B cell (primary cell): Measurements from ENCODE around the gene RNF112.

Experiments
- EZH2 ChIP-seq: IDR thresholded peaks from 2 replicates; pipeline ENCODE4 v1.6.1; 2012; ENCODE audit warnings: borderline replicate concordance, low read depth, mild to moderate bottlenecking, moderate library complexity, low read length; ENCODE audit not compliant: insufficient read depth, poor library complexity, severe bottlenecking
- TF ChIP-seq, protein P1 (sequence below): fragments of 200-600 bp; IDR thresholded peaks from one replicate; pipeline ENCODE4 v1.8.0; 2022; ENCODE audit warnings: antibody characterized with exemption, mild to moderate bottlenecking

DNA sequence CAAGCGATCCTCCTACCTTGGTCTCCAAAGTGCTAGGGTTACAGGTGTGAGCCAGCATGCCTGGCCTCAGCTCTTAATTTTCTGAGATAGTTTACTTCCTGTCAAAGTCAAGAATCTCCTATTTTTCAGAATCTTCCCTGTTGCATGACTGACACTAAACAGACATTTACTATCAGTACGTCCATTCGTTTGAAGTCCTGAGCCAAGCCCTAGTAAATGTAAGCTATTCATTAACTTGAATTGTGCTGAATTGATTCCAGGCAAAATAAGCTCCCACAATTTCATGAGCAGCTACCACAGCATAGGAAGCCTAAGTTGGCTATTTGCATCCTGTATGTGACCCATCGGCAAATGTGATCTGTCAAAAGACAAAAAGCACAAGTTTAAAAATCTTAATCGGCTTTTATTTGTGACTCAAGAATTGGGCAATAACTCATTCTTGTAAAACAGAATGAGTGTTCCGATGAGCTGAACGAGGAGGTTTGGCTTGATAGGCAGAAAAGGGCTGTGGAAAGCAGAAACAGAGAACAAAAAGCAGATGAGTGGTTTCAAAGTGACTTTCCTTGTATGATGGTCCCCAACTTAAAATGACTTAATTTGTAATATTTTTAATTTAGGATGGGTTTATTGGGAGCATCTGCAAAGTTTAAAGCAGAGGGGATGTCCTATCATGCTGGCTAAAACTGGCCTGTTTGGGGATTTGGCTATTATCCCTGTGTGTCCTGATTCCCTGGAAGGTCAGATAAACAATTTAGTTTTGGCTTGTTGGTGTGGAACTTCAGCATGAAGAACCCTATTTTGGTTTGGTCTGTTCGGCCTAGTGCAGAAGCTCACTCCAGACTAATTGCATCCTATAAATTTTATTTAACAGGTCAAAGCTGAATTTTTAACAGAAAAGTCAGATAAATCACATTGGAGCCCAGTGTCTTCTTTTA, 14.2 kb downstream of the RNF112 start:
- TF ChIP-seq, protein P1, sequence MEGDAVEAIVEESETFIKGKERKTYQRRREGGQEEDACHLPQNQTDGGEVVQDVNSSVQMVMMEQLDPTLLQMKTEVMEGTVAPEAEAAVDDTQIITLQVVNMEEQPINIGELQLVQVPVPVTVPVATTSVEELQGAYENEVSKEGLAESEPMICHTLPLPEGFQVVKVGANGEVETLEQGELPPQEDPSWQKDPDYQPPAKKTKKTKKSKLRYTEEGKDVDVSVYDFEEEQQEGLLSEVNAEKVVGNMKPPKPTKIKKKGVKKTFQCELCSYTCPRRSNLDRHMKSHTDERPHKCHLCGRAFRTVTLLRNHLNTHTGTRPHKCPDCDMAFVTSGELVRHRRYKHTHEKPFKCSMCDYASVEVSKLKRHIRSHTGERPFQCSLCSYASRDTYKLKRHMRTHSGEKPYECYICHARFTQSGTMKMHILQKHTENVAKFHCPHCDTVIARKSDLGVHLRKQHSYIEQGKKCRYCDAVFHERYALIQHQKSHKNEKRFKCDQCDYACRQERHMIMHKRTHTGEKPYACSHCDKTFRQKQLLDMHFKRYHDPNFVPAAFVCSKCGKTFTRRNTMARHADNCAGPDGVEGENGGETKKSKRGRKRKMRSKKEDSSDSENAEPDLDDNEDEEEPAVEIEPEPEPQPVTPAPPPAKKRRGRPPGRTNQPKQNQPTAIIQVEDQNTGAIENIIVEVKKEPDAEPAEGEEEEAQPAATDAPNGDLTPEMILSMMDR = no peak
- no peak for TF ChIP-seq EZH2
